HG03280 (cell line): Measurements from ENCODE around the gene ANKRD40.
"Not testable (repeated sequence)": the region's sequence is repeated elsewhere in the genome, so short reads cannot be mapped to it uniquely, and the experiment has no call there.

Experiments used
- ATAC-seq: cut with Tn5 transposase; IDR thresholded peaks from one replicate; pipeline ENCODE4 v1.9.1; 2021; ENCODE audit warnings: mild to moderate bottlenecking, moderate library complexity; ENCODE audit not compliant: unreplicated experiment

ANKRD40 gene

GRCh38 chr17:50686494-50687199 is 21.1 kb downstream of the ANKRD40 start:
- ATAC-seq = no peak

GRCh38 chr17:50685691-50686493 is 21.8 kb downstream of the ANKRD40 start:
- no peak for ATAC-seq

- ATAC-seq = no peak
Measured at GRCh38 chr17:50685334-50685665, 22.4 kb downstream of the ANKRD40 start.

GRCh38 chr17:50684612-50685333 is 22.9 kb downstream of the ANKRD40 start:
- no peak for ATAC-seq

- no peak for ATAC-seq
Measured at GRCh38 chr17:50684288-50684611, 23.5 kb downstream of the ANKRD40 start.

GRCh38 chr17:50683434-50684287 is 24.1 kb downstream of the ANKRD40 start:
- no peak for ATAC-seq

- no peak for ATAC-seq
Measured at GRCh38 chr17:50682938-50683337, 24.8 kb downstream of the ANKRD40 start.

- no peak for ATAC-seq
Measured at GRCh38 chr17:50682441-50682840, 25.3 kb downstream of the ANKRD40 start.

- ATAC-seq = no peak
Measured at GRCh38 chr17:50681263-50682200, 26.2 kb downstream of the ANKRD40 start.

- not testable (repeated sequence) for ATAC-seq
Measured at GRCh38 chr17:50680543-50681262, 27.0 kb downstream of the ANKRD40 start.

GRCh38 chr17:50680126-50680525 is 27.6 kb downstream of the ANKRD40 start:
- ATAC-seq = no peak

- ATAC-seq = no peak
Measured at GRCh38 chr17:50679008-50679544, 28.6 kb downstream of the ANKRD40 start.

- ATAC-seq = no peak
Measured at GRCh38 chr17:50677851-50678375, 29.8 kb downstream of the ANKRD40 start.

- no peak for ATAC-seq
Measured at GRCh38 chr17:50676065-50676975, 31.4 kb downstream of the ANKRD40 start.

GRCh38 chr17:50675627-50676026 is 32.1 kb downstream of the ANKRD40 start:
- ATAC-seq = no peak

- ATAC-seq = no peak
Measured at GRCh38 chr17:50675190-50675589, 32.5 kb downstream of the ANKRD40 start.

- no peak for ATAC-seq
Measured at GRCh38 chr17:50672831-50673551, 34.7 kb downstream of the ANKRD40 start.
